Left kidney (tissue), 2 donors: Measurements from ENCODE around the gene IL1A. TPM values are rescaled to one million over a fixed set of nuclear protein-coding genes. Genes with fewer than 3 reads are reported as not detected.

ENCODE experiments used
- DNase-seq: peaks from one replicate; pipeline ENCODE4 v3.0.0-alpha.2; 2013
- polyA plus RNA-seq: library from polyadenylated mRNA; unstranded; fragments of 120-200 nt; gene quantifications from one replicate; pipeline ENCODE4 v1.2.1, GENCODE V29; 2013; ENCODE audit not compliant: insufficient read length

Gene IL1A
- polyA plus RNA-seq, 1 donor: 0.17 TPM

DNA sequence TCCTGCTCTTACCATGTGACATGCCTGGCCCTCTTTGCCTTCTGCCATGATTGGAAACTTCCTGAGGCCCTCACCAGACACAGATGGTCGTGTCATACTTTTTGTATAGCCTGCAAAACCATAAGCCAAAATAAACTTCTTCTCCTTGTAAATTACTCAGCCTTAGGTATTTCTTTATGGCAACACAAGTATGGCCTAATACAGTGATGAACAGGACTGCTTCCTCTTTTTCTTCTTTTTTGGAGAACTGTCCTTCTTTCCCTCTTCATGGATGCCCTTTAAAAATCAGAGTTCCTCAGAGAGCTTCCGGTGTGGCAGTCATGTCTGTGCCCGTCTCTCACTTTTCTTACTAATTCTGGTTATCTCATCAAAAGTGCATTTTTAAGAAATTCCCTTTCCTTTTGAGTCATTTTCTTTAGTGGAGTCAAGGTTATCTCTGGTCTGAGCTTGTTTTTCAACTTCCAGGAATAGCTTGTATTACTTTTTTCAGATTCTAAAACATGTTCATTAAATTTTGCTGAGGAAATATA lies 9.2 kb upstream of the IL1A start:
- DNase-seq: no peak

DNA sequence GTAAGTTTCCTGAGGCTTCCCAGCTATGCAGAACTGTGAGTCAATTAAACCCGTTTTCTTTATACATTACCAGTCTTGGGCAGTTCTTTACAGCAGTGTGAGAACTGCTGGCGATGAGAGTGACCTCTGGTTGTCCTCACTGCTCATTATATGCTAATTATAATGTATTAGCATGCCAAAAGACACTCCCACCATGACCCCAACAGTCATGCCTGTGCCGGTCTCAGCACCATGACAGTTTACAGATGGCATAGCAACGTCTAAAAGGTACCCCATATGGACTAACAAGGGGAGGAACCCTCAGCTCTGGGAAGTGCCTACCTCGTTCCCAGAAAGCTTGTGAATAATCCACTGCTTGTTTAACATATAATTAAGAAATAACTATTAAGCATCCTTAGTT lies 8.1 kb upstream of the IL1A start:
- no peak for DNase-seq

DNA sequence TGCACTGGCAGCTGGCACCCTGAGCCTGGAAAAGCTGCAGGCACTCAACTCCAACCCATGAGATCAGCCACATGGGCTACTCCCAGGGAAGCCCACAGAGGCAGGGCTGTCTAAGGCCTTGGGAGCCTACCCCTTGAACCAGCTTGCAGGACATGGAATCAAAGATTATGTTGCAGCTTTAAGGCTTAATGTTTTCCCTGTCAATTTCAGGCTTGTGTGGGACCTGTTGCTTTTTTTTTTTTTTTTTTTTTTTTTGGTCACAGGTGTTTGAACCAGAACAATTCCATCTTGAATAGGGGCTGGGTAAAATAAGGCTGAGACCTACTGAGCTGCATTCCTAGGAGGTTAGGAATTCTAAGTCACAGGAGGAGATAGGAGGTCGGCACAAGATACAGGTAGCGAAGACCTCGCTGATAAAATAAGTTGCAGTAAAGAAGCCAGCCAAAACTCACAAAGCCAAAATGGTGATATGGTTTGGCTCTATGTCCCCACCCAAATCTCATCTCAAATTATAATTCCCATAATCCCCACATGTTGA lies 7.5 kb upstream of the IL1A start:
- DNase-seq: no peak

DNA sequence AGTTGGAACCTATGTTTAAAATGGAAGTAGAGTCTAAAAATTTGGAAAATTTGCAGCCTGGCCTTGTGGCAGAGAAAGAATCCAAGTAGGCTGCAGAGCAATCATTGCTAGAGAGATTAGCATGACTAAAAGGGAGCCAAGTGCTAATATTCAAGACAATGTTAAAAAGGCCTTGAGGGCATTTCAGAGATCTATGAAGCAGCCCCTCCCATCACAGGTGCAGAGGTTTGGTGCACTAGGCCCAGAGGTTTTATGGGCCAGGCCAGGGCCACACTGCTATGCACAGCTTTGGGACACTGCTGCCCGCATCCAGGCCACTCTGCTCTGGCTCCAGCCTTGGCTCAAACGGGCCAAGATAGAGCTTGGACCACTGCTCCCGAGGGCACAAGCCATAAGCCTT lies 6.7 kb upstream of the IL1A start:
- DNase-seq: no peak

DNA sequence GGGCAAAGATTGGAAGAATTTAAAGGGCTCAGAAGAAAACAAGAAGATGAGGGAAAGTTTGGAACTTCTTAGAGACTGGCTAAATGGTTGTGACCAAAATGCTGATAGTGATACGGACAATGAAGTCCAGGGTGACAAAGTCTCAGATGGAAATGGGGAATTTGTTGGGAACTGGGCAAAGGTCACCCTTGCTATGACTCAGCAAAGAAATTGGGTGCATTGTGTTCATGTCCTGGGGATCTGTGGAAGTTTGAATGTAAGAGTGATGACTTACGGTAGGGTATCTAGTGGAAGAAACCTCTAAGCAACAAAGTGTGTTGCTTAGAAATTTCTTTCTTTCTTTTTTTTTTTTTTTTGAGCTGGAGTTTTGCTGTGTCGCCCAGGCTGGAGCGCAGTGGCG lies 6.0 kb upstream of the IL1A start:
- no peak for DNase-seq

DNA sequence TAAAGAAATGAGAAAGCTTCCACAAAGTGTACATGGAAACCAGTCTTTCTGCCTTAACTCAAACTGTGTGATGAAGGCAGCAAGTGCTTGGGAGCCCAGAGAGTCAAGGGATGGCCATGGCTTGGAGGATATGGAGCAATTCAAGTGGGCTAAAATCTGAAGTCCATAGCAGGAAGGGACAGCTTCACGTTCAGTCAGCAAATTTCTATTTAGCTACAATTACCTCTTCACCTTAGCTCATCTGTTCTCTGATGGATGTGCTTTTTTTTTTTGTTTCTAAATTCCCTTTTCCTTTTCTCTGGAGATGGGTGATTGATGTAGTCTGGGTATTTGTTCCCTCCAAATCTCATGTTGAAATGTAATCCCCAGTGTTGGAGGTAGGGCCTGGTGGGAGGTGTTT lies 4.9 kb upstream of the IL1A start:
- DNase-seq: no peak

DNA sequence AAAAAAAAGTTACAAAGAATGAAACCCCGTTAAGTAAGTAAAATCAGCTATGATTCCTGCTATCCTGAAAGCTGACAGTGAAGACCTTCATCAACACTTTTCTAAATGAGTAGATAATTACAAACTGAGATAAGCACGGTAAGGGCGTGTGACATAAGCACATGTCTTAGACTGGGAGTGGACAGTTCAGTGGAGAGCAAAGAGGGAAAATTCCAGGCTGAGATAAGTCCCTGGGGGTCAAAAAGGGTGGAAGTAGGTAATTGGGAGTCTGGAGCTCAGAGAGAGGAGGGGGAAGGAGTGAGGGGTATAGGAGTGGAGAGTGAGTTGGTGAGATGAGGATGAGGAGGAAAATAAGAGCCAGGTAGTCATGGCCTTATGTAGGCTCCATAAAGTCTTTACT lies 4.4 kb upstream of the IL1A start:
- DNase-seq: no peak

DNA sequence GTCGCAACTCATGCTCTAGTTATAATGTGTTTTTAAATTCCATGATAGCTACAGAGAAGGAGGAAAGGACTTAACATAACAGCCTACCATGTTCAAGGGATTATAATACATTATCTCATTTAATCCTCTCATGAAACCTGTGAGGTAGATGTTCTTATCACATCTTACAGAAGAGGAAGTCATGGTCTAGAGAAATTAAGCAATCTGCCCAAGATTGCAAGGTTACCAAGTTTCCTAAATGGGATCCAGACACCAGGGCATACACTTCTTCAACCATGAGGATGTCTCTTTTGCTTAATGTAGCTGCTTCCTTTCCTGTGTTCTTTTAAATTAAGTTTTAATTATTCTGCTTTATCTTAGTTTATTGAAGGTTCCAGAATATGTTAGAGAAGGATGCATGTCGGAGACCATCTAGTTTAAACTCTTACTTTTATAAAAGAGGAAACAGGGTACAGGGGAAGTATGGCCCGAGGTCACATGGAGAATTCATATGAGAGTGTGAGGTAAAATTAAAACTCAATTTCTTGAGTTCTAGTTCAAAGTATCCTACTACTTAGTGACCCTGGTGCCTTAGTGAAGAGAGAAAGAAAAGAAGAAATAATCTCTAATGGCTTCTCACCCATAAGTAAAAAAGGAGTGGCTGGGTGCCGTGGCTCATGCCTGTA lies 3.6 kb upstream of the IL1A start:
- no peak for DNase-seq

DNA sequence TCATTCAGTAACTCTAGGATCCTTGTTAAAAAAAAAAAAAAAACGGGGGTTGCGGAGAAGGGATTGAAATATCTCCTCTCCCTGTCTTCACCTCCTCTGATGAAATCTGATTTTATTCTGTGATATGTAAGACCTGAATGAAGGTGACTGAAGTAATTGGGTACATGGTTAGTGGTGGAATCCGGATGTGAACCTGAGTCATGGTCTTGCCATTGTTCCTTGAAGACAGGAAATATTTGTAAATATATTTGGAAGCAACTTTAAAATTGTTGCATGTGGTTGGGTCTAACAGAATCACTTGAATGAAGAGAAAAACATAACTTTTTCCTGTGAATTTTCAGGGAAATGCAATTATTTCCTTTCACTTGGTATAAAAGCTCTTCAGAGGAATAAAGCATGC lies 3.0 kb upstream of the IL1A start:
- no peak for DNase-seq

DNA sequence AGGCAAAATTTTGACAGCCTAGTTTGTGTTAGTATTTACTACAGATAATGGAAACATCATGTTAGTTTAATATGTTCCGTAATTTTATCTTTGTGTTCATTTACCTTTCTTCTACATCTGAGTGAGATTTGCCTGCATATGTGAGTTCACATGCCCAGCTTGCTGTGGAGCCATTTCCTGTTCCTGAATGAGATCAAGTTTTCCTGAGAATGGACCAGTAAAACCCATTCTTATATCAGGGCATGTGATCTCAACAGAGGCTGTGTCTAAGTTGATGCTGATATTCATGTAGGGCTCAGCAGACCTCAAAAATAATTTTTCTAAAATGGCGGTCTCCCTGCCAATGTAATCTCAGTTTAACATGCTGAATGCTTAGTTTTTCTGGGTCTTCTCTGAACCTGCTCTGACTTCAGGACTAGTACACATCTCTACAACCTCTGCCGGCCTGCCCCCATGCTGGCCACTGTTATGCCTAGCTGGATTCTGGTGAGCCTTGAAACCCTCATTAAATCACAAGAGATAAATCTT lies 1.0 kb downstream of the IL1A start:
- DNase-seq: no peak

DNA sequence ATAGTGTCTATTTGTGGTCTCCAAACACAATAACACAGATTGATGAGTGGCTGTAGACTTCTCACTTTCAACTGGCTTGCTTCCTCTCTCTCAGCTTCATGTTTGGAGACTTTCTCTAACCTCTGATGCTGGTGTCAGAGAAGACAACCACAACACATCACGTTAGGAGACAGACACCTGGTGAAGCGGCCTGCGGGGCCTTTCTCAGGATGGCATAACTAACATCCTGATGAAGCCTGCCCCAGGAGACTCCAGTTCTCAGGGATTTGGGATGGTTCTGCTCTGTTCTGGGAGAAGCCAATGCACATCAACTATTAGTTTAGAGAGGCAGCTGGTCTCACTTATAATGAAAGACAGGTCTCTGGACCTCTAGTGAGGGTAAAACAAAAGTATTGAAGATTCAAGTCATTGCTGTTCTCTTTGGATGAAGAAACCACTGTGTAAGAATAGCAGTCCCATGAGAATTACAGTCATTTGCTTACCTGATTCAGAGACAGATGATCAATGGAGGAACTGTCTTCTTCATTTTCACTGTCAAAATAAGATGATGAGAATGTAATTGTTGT lies 2.0 kb downstream of the IL1A start:
- DNase-seq: no peak

DNA sequence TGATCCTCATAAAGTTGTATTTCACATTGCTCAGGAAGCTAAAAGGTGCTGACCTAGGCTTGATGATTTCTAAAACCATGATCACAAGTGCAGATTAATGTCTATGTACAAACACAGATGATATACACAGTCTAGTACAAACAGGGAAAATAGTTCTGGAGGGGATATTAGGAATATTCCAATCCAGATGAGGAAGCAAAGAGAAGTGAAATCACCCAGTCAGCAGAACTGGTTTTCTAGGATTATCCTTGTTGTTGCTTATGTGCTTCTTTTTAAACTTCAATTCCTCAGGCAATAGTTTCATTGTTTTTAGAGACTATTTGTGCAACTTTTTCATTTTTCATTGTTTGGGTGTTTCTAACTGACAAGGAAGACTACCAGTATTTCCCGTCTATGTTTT lies 4.7 kb downstream of the IL1A start:
- DNase-seq: no peak

DNA sequence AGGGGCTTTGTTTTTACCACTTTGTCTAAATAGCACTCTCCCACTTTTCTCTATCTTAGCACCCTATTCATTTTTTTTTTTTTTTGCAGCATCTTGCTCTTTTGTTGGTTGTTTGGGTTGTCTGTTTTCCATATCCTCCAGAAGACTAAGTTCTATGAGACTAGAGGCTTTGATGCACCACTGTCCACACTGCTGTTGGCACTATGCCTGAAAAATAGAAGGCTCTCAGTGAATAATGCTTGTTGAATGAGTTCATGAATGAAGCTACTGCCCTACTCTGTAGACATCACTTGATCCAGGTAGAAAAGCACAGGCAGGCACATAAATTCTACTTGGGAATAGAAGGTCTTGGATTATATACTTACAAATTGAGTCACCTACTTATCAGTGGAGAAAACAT lies 7.3 kb downstream of the IL1A start:
- DNase-seq: no peak

DNA sequence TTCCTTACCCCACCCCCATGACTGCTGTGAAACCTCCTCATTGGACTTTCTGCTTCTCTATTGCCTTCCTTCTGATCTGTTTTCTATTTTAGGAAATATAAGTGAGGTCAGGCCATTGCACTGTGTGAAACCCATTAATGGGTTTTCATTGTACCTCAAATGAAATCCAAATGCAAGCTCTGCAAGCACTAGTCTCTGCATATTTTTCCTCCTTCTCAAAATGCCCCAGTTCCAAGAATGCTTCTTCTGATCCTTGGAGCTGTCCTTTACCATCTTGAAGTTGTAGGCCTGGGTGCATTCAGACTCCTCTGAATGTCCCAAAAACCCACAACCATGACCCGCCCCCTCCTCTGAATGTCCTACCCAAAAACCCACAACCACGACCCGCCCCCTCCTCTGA lies 8.2 kb downstream of the IL1A start:
- DNase-seq: no peak

DNA sequence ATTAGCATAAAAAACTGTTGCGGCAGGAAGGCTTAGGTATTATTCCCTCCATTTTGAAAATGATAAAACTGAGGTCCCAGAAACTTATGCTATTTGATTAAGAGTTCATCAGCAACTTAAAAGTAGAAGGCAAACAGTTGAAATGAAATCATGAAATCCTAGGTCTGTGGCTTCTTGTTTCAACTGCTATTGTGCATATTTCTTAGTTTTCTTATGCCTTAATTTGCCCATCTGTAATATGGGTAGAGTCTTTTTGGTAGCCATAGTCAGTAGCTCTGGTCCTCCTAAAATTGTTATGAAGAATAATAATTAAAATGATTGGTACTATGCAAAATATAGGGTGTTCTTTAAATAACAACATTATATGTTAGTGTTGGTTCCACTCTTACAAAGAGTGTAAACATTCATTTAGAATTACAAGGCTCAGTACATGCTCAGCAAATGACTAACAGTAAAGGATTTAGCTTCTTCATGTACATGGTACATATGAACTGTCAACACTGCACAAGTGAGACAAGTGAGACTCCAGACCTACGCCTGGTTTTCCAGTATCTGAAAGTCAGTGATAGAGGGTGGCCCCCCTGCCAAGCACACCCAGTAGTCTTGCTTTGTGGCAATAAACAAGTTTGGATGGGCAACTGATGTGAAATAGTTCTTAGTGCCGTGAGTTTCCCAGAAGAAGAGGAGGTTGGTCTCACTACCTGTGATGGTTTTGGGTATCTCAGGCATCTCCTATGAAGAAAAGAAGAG lies 9.6 kb downstream of the IL1A start:
- DNase-seq: no peak

DNA sequence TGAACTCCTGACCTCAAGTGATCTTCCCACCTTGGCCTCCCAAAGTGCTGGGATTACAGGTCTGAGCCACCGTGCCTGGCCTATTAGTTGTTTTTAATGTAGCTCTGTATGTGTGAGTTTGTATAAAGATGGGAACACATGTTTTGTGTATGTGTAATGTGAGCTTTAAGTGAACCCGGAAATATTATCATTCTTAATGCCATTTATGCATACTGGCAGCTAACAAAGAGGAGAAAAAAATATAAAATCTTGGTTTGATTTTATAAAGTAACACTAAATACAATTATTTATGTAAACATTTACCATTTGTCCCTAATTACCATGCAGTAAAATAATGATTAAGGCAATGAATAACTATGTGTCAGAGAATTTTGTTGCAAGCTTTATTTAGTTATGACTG lies 10.7 kb downstream of the IL1A start:
- DNase-seq: no peak

DNA sequence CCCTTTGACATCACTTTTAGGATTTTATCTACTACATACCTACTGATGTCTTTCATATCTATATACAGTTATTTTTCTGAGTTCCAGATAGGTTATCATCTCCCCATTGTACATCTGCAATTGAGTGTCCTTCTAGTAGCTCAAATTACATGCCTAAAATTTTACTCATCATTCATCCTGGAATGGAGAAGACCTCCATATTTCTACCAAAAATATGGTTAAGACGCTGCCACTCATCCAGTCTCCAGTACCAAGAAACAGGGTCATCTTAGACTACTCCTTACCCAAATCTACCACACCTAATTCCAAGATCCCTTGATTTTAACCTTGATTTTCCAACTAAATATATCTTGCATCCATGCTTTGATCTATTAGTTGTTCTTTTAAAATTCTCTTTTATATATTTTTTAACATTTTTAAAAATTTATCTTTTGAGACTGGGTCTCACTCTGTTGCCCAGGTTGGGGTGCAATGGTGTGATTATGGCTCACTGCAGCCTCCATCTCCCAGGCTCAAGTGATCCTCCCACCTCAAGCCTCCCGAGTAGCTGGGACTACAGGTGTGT lies 11.3 kb downstream of the IL1A start:
- DNase-seq: no peak

DNA sequence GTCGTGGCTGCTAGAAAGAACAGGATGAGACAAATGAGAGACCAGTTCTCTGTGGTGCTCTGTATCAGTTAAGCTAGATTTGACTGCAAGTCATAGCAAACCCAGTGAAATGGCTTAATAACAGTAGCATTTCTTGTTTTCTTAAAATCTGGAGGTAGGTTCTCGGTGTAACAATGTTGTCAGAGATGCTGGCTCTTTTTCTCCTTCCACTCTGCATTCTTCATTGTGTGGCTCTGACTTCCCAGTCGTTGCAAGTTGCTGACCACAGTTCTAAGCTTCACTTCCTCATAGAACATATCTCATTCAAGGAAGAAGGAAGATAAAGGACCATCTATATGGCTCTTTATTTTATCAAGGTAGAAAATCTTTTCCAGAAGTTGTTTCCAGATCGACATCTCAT lies 12.0 kb downstream of the IL1A start:
- no peak for DNase-seq

DNA sequence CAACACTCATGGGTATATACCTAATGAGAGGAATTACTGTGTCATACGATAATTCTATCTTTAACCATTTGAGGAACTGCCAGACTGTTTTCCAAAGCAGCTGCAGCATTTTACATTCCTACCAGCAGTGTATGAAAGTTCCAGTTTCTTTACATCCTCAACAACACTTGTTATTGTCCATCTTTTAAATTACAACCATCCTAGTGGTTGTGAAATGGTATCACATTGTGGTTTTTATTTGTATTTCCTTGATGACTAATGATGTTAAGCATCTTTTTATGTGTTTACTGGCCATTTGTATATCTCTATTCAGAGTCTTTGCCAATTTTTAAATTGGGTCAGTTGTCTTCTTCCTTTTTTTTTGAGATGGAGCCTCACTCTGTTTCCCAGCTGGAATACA lies 15.9 kb downstream of the IL1A start:
- no peak for DNase-seq

DNA sequence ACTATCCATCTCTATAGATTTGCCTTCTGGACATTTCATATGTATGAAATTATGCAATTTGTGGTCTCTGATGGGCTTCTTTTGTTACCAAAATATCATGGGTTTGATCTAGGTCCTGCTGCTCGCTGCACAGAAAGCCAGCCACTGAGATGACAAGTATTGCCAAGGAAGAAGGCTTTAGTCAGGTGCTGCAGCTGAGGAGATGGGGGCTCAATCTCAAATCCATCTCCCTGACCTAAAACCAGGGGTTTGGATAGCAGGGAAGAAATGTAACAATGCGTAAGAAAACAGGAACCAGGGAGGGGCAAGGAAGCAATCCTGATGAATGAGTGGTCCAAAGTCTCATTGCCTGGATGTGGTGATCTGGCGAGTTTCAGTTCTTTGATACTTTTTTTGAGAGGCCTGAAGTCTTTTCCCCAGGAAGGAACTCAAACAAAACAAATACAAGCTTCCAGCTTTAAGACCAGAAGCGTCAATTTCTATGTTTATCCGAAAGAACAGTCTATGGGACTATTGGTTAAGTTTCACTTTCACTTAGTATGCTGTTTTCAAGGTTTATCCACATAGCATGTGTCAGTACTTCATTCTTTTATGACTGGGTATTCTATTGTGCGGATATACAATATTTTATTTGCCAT lies 16.5 kb downstream of the IL1A start:
- no peak for DNase-seq

DNA sequence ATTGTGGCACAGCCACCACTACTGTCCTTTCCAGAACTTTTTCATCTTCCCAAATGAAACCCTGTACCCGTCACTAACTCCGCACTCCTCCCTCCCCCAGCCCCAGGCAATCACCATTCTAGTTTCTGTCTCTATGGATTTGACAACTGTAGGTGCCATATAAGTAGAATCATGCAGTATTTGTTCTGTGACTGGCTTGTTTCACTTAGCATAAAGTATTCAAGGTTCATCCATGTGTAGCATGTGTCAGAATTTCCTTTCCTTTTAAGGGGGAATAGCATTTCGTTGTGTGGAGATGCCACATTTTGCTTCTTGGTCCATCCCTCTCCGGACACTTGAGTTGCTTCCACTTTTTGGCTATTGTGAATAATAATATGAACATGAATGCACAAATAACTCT lies 19.0 kb downstream of the IL1A start:
- DNase-seq: no peak
